22Rv1 (cell line): Measurements from ENCODE around the gene RIMS4.

ENCODE experiments used
- CTCF ChIP-seq: fragments of 450-650 bp; IDR thresholded peaks from 2 replicates; pipeline ENCODE4 v1.5.1; 2017; ENCODE audit warnings: mild to moderate bottlenecking
- ZFX ChIP-seq: fragments of 450-650 bp; IDR thresholded peaks from 2 replicates; pipeline ENCODE4 v1.6.1; 2017; ENCODE audit warnings: antibody characterized with exemption, borderline replicate concordance

GRCh38 chr20:44765701-44766347 is 44.5 kb downstream of the RIMS4 start:
- TF ChIP-seq CTCF (no peak), ZFX (no peak)
